Breast epithelium (tissue), 3 donors: ENCODE results near the gene ISL2.

Experiments used
- POLR2A ChIP-seq: fragments of 450-650 bp; IDR thresholded peaks from one replicate; pipeline ENCODE4 v1.6.1; 2016; ENCODE audit warnings: antibody characterized with exemption, mild to moderate bottlenecking, moderate library complexity
- POLR2AphosphoS5 ChIP-seq, 3 donors: sonication (generic); formaldehyde crosslinking; IDR thresholded peaks; one replicate each; pipeline ENCODE4 v1.6.1; 2017; ENCODE audit warnings: antibody characterized with exemption in 3 of 3
- TF ChIP-seq, protein P1 (sequence below), 3 donors: fragments of 450-650 bp; IDR thresholded peaks; one replicate each; pipeline ENCODE4 v1.5.1; 2016 to 2017; ENCODE audit warnings: antibody characterized with exemption in 3 of 3, mild to moderate bottlenecking in 3 of 3, moderate library complexity in 3 of 3

DNA sequence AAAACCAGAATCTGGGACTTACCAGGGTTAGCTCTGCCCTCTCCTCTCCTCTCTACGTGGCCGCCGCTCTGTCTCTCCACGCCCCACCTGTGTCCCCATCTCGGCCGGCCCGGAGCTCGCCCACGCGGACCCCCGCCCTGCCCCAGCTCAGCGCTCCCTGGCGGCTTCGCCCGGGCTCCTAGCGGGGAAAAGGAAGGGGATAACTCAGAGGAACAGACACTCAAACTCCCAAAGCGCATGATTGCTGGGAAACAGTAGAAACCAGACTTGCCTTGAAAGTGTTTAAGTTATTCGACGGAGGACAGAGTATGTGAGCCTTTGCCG is 5.4 kb downstream of the ISL2 start:
- TF ChIP-seq, protein P1, sequence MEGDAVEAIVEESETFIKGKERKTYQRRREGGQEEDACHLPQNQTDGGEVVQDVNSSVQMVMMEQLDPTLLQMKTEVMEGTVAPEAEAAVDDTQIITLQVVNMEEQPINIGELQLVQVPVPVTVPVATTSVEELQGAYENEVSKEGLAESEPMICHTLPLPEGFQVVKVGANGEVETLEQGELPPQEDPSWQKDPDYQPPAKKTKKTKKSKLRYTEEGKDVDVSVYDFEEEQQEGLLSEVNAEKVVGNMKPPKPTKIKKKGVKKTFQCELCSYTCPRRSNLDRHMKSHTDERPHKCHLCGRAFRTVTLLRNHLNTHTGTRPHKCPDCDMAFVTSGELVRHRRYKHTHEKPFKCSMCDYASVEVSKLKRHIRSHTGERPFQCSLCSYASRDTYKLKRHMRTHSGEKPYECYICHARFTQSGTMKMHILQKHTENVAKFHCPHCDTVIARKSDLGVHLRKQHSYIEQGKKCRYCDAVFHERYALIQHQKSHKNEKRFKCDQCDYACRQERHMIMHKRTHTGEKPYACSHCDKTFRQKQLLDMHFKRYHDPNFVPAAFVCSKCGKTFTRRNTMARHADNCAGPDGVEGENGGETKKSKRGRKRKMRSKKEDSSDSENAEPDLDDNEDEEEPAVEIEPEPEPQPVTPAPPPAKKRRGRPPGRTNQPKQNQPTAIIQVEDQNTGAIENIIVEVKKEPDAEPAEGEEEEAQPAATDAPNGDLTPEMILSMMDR (IDR thresholded peaks at IDR 0.05) = no peak
- TF ChIP-seq POLR2A = no peak
- no peak for TF ChIP-seq POLR2AphosphoS5 (IDR thresholded peaks at IDR 0.05)
